Suprapubic skin (tissue), 3 donors: Measurements from ENCODE around the gene LATS2.

Experiments
- POLR2A ChIP-seq, 2 donors: fragments of 450-650 bp; IDR thresholded peaks; one replicate each; pipeline ENCODE4 v1.6.1; 2017; ENCODE audit warnings: antibody characterized with exemption in 2 of 2, mild to moderate bottlenecking in 2 of 2, moderate library complexity in 2 of 2
- TF ChIP-seq, protein P1 (sequence below), 2 donors: fragments of 200-600 bp in 1 of 2; fragments of 450-650 bp in 1 of 2; sonication (generic) in 1 of 2; IDR thresholded peaks; one replicate each; pipeline ENCODE4 v1.5.1; 2016 to 2019; ENCODE audit warnings: antibody characterized with exemption in 2 of 2, mild to moderate bottlenecking in 1 of 2, moderate library complexity in 1 of 2

DNA sequence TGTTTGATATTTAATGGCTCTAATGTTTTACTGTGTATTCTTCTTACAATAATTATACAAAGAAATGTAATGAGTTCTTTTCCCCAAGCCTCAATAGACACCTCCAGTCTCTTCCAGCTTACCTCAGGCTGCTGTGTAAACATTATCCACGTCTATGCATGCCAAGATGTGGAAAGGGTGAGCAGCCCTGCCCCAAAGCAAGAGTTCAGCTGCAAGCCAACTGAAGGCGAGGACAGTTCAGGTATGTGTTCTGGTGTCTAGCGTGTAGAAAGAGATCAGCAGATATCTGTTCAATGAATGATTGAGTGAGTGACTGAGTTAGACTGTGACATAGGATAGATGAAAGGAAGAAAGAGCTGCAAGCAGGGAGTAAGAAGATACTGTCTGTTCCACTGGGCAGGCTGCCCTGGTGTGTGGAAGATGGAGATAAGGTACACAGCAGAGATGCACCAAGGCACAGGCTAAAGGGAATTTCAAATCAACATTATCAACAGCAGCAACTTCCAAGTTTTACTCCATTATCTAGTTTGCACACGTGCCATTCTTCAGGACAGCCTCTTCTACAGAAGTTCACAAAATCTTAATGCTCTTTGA, 66.0 kb downstream of the LATS2 start:
- TF ChIP-seq, protein P1, sequence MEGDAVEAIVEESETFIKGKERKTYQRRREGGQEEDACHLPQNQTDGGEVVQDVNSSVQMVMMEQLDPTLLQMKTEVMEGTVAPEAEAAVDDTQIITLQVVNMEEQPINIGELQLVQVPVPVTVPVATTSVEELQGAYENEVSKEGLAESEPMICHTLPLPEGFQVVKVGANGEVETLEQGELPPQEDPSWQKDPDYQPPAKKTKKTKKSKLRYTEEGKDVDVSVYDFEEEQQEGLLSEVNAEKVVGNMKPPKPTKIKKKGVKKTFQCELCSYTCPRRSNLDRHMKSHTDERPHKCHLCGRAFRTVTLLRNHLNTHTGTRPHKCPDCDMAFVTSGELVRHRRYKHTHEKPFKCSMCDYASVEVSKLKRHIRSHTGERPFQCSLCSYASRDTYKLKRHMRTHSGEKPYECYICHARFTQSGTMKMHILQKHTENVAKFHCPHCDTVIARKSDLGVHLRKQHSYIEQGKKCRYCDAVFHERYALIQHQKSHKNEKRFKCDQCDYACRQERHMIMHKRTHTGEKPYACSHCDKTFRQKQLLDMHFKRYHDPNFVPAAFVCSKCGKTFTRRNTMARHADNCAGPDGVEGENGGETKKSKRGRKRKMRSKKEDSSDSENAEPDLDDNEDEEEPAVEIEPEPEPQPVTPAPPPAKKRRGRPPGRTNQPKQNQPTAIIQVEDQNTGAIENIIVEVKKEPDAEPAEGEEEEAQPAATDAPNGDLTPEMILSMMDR (IDR thresholded peaks at IDR 0.05): no peak
- no peak for TF ChIP-seq POLR2A (IDR thresholded peaks at IDR 0.05)
